PFSK-1 (cell line): ENCODE data around the gene PCLO.

Experiments
- FOXP2 ChIP-seq: optimal IDR thresholded peaks from 2 replicates; pipeline ENCODE3; 2011; ENCODE audit warnings: borderline replicate concordance, control low read depth, inconsistent platforms; ENCODE audit not compliant: insufficient read depth; ENCODE audit errors: extremely low read length, extremely low read depth
- POLR2AphosphoS5 ChIP-seq: IDR thresholded peaks from 2 replicates; pipeline ENCODE4 v1.6.1; 2012; ENCODE audit warnings: low read depth, mild to moderate bottlenecking, control low read depth, low read length, moderate library complexity
- REST ChIP-seq, 2 experiments: IDR thresholded peaks; 2 replicates each; pipeline versions ENCODE4 v1.6.1 to v1.8.0; 2011 to 2012; ENCODE audit warnings: low read depth in 2 of 2, low read length in 2 of 2, control low read depth in 1 of 2, inconsistent platforms in 1 of 2, mild to moderate bottlenecking in 1 of 2, moderate library complexity in 1 of 2; ENCODE audit not compliant: insufficient read depth in 1 of 2
- SIN3A ChIP-seq: IDR thresholded peaks from 2 replicates; pipeline ENCODE4 v1.6.1; 2012; ENCODE audit warnings: mild to moderate bottlenecking, low read length, moderate library complexity, borderline replicate concordance; ENCODE audit not compliant: insufficient read depth
- TAF1 ChIP-seq: IDR thresholded peaks from 2 replicates; pipeline ENCODE4 v1.6.1; 2012; ENCODE audit warnings: low read length, control low read depth, borderline replicate concordance; ENCODE audit not compliant: insufficient read depth

DNA sequence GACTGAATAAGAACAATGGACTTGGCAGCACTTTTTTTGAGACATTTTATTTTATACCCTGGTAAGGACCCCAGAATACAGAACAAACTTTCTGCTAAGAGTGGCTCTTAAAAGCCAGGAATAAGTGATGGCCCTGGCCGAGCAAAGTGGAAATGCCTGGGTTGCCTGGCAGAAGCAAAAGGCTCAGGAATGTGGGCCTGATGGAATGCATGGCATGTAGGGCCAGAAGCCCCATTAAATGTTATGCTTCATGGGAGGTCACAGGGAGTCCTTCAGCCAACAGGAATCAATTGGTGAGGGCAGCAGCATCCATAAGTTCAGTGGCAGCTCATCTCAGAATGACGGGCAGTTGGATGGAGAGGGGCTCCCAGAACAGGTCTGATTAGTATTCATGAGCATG lies 417.6 kb downstream of the PCLO start:
- TF ChIP-seq TAF1 (no peak), SIN3A (no peak), REST (IDR thresholded peaks at IDR 0.05; ENCODE audit: insufficient read depth in 1 of 2, low read depth in 2 of 2, low read length in 2 of 2) (no peak), POLR2AphosphoS5 (no peak), FOXP2 (no peak)
